HFFc6 (cell line): ENCODE results near the gene STXBP2. TPM values are rescaled to one million over a fixed set of nuclear protein-coding genes. Genes with fewer than 3 reads are reported as not detected.

Experiments used
- DNase-seq: peaks from one replicate; pipeline ENCODE4 v3.0.0-alpha.2; 2018
- H3K27ac Mint-ChIP-seq: 2 replicates; pipeline ENCODE4 v1.8.0; 2020; ENCODE audit warnings: mild to moderate bottlenecking, mixed read lengths
- H3K27me3 Mint-ChIP-seq: 2 replicates; pipeline ENCODE4 v1.8.0; 2021; ENCODE audit warnings: mild to moderate bottlenecking, moderate library complexity, mixed read lengths; ENCODE audit not compliant: insufficient read depth
- H3K36me3 Mint-ChIP-seq: 2 replicates; pipeline ENCODE4 v1.8.0; 2021; ENCODE audit warnings: low read depth, mixed read lengths
- H3K4me1 Mint-ChIP-seq: 2 replicates; pipeline ENCODE4 v1.8.0; 2020; ENCODE audit warnings: low read depth, mixed read lengths
- H3K4me3 Mint-ChIP-seq: 2 replicates; pipeline ENCODE4 v1.8.0; 2020; ENCODE audit warnings: mild to moderate bottlenecking, moderate library complexity, mixed read lengths
- H3K9me3 Mint-ChIP-seq: 2 replicates; pipeline ENCODE4 v1.8.0; 2020; ENCODE audit warnings: mild to moderate bottlenecking, mixed read lengths
- CTCF ChIP-seq: fragments of 200-600 bp; sonication (generic); IDR thresholded peaks from 2 replicates; pipeline ENCODE4 v1.5.0; 2021; ENCODE audit warnings: antibody characterized with exemption, mild to moderate bottlenecking
- total RNA-seq, 6 experiments: library from RNA; stranded (reverse); fragmentation: NEBNext Ultra II Directional; extraction: Animal tissue kit (Norgen Biotek cat#: 25700); gene quantifications; 2 replicates in 1 of 6; 3 replicates in 5 of 6; pipeline ENCODE4 v1.2.3, GENCODE V29; 2021

Gene STXBP2
- total RNA-seq, 6 experiments from 2014 or later: 1.8 to 6.7 (median 4.4) TPM

DNA sequence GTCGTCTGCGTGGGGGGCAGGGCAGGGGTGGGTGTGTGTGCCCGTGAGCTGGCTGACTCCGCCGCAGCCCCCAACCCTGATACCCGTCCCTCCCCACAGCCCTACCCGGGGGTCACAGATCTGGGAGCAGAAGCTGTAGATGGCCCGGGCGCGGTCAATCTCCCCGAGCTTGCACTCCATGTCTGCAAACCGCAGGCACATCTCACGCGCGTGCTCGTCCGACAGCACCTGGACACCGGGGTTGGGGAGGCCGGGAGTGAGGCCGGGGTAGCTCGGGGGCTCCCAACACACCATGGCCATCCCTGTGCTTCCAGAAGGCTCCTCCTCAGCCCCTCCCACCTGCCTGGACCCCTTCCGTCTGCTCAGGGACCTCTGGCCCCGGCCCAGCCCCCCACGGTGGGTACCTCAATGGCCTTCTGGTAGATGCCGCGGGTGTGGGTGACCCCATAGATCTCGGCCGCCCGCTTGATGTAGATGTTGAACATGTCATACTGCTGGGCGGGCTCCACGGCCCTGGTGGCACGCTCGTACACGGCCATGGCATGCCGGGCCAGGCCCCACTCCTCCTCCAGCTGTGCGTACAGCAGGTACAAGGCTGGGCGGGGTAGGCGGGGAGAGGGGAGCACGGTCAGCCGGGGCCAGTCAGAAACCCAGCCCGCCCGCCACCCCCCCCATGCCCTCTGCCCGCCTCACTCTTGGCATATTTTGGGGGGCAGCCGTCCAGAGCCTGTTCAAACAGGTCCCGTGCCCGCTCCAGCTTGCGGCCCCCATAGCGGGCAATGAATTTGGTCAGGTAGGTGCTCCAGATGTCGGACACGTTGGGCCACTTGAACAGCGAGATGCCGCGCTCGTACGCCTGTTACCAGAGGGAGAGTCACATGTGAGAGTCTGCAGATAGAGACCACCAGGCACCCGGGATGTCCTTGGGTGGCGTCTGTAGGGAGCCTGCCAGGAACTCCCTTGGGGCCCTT, 16.2 kb upstream of the STXBP2 start:
- Mint-ChIP-seq H3K9me3 (no peaks in the 10 kb centered on the region), H3K27ac (no peak overlapping the region), H3K36me3 (peaks cover 38% of the 10 kb centered on the region), H3K27me3 (peaks cover 2% of the 10 kb centered on the region), H3K4me3 (no peak overlapping the region), H3K4me1 (no peaks in the 10 kb centered on the region)
- no peak for TF ChIP-seq CTCF
- DNase-seq: no peak

- no peak overlapping the region for H3K4me3 Mint-ChIP-seq
- TF ChIP-seq CTCF: no peak
- no peak for DNase-seq
- H3K36me3 Mint-ChIP-seq: peaks cover 33% of the 10 kb centered on the region
- H3K9me3 Mint-ChIP-seq: no peaks in the 10 kb centered on the region
- peaks cover 2% of the 10 kb centered on the region for H3K4me1 Mint-ChIP-seq
- no peak overlapping the region for H3K27ac Mint-ChIP-seq
- peaks cover 2% of the 10 kb centered on the region for H3K27me3 Mint-ChIP-seq
Observed at GRCh38 chr19:7622933-7623685, 13.8 kb upstream of the STXBP2 start.

DNA sequence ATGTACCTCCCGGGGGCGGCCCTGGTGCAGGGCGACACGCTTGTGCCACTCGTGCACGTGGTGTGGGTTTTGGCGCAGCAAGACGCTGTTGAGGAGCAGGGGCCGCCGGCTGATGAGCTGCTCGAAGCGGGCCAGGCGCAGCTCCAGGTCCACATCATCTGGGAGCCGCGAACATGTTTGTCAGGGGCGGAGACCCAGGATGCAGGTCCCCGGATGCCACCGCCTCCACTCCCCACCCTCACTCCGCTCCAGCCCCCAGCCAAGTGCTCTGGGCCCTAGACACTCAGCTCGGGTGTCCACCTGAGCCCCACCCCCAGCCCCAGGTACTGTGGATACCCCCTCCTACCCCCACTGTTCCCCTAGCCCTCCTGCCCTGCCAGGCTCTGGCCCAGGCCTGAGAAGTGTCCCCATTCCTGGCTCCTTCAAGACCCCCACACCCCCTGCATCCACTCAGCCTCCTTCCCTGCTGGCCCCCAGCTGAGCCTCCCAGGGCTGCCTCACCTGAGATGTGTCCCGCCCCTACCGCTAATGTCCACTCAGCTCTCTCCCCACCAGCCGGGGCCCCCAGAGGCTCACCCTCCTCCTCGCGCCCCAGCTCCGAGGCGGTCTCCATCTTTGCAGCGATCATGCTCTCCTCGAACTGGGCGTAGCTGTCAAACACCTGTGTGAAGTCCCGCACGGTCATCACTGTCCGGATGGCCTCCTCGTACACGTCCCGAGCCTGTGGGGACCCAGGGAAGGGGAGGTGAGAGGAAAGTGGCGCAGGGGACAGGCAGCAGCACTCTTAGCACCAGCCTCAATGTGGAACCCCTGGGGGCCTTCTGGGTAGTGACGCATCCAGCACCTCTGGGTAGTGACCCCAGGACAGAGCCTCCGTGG, 12.9 kb upstream of the STXBP2 start:
- H3K27ac Mint-ChIP-seq: no peak overlapping the region
- H3K9me3 Mint-ChIP-seq: no peaks in the 10 kb centered on the region
- no peak for DNase-seq
- H3K27me3 Mint-ChIP-seq: peaks cover 2% of the 10 kb centered on the region
- H3K4me3 Mint-ChIP-seq: no peak overlapping the region
- peaks cover 10% of the 10 kb centered on the region for H3K4me1 Mint-ChIP-seq
- peaks cover 28% of the 10 kb centered on the region for H3K36me3 Mint-ChIP-seq
- no peak for TF ChIP-seq CTCF

DNA sequence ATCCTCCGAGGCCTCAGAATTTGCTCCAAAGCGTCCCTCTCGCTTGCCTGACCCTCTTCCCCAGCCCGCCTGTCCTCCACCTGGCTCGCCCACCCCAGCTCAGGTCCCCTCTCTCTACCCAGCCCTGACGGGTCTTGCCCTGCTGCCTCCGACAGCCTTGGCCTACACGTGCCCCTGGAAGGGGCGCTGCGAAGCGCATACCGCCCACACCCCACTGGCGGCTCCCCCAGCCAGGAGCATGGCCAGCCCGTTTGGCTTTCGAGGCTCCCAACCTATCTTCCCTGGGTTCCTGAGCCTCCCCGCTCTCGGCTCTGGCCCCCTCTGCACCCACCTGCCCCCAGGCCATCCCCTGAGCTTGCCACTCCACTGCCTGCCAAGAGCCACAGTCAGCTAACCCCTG, 12.1 kb upstream of the STXBP2 start:
- no peak overlapping the region for H3K27ac Mint-ChIP-seq
- H3K4me1 Mint-ChIP-seq: peaks cover 14% of the 10 kb centered on the region
- no peaks in the 10 kb centered on the region for H3K9me3 Mint-ChIP-seq
- no peak overlapping the region for H3K4me3 Mint-ChIP-seq
- DNase-seq: no peak
- H3K27me3 Mint-ChIP-seq: peaks cover 2% of the 10 kb centered on the region
- peaks cover 32% of the 10 kb centered on the region for H3K36me3 Mint-ChIP-seq
- no peak for TF ChIP-seq CTCF

GRCh38 chr19:7625763-7626372, 11.0 kb upstream of the STXBP2 start:
- peaks cover 2% of the 10 kb centered on the region for H3K27me3 Mint-ChIP-seq
- H3K9me3 Mint-ChIP-seq: no peaks in the 10 kb centered on the region
- H3K27ac Mint-ChIP-seq: no peak overlapping the region
- TF ChIP-seq CTCF: no peak
- peaks cover 32% of the 10 kb centered on the region for H3K36me3 Mint-ChIP-seq
- DNase-seq: no peak
- H3K4me1 Mint-ChIP-seq: peaks cover 25% of the 10 kb centered on the region
- no peak overlapping the region for H3K4me3 Mint-ChIP-seq
